Measurements from ENCODE around the gene PSMD3.

The PSMD3 gene

GRCh38 chr17:39937447-39937846, 43.2 kb upstream of the PSMD3 start:
- H3K36me3 ChIP-seq (ENCODE audit: control insufficient read depth in 1 of 2, insufficient read depth in 2 of 2, low read length in 2 of 2) = no peaks in the 10 kb centered on the region
- H3K4me2 ChIP-seq (ENCODE audit: low read length) = no peak overlapping the region
- H3K4me1 ChIP-seq (ENCODE audit: control insufficient read depth in 1 of 2, insufficient read depth in 2 of 2, low read length in 2 of 2) = no peaks in the 10 kb centered on the region
- H2AK5ac ChIP-seq (ENCODE audit: low read length) = no peak overlapping the region
- H2BK12ac ChIP-seq (ENCODE audit: low read length) = no peak overlapping the region
- DNase-seq = no peak
- H4K91ac ChIP-seq (ENCODE audit: low read depth, low read length) = no peak overlapping the region
- no peaks in the 10 kb centered on the region for H3K9me3 ChIP-seq (ENCODE audit: insufficient read depth, low read depth, low read length)
- H3K27me3 ChIP-seq (ENCODE audit: insufficient read depth, low read length) = no peaks in the 10 kb centered on the region
- no peak overlapping the region for H2BK5ac ChIP-seq (ENCODE audit: low read depth, low read length, poor library complexity)
- no peak overlapping the region for H3K18ac ChIP-seq (ENCODE audit: low read length)
- no peak overlapping the region for H3K9ac ChIP-seq (ENCODE audit: low read length)
- no peak overlapping the region for H2BK120ac ChIP-seq (ENCODE audit: insufficient read depth, low read length, poor library complexity)
- H3K23ac ChIP-seq (ENCODE audit: low read length) = no peak overlapping the region
- no peaks in the 10 kb centered on the region for H3K79me2 ChIP-seq (ENCODE audit: control insufficient read depth, insufficient read depth, low read length, poor library complexity)
- H3K4ac ChIP-seq (ENCODE audit: low read depth, low read length) = no peak overlapping the region
- WGBS (ENCODE audit: extremely low coverage, insufficient coverage, insufficient read length) = no CpG with 5 or more reads among the region's 3 CpGs
- no peaks in the 10 kb centered on the region for H3K79me1 ChIP-seq (ENCODE audit: low read length)
- H4K12ac ChIP-seq (ENCODE audit: low read depth, low read length) = no peak overlapping the region
- no peak overlapping the region for H3K14ac ChIP-seq (ENCODE audit: low read length)
- no peak overlapping the region for H3K4me3 ChIP-seq (ENCODE audit: low read depth, low read length)
- no peak overlapping the region for H4K8ac ChIP-seq (ENCODE audit: low read depth, low read length)
- no peak overlapping the region for H2AFZ ChIP-seq (ENCODE audit: insufficient read depth, low read length, poor library complexity)
- H3K27ac ChIP-seq (ENCODE audit: low read depth, low read length) = no peak overlapping the region

- Histone ChIP-seq H2AFZ (ENCODE audit: insufficient read depth, low read length, poor library complexity) (no peak overlapping the region), H3K9me3 (ENCODE audit: insufficient read depth, low read depth, low read length) (peaks cover 3% of the 10 kb centered on the region), H4K12ac (ENCODE audit: low read depth, low read length) (no peak overlapping the region), H3K18ac (ENCODE audit: low read length) (no peak overlapping the region), H3K4me3 (ENCODE audit: low read depth, low read length) (no peak overlapping the region), H4K91ac (ENCODE audit: low read depth, low read length) (no peak overlapping the region), H3K79me2 (ENCODE audit: control insufficient read depth, insufficient read depth, low read length, poor library complexity) (no peaks in the 10 kb centered on the region), H3K27me3 (ENCODE audit: insufficient read depth, low read length) (no peaks in the 10 kb centered on the region), H2BK12ac (ENCODE audit: low read length) (no peak overlapping the region), H3K4ac (ENCODE audit: low read depth, low read length) (no peak overlapping the region), H2BK5ac (ENCODE audit: low read depth, low read length, poor library complexity) (no peak overlapping the region), H3K9ac (ENCODE audit: low read length) (no peak overlapping the region), H3K27ac (ENCODE audit: low read depth, low read length) (no peak overlapping the region), H3K79me1 (ENCODE audit: low read length) (no peaks in the 10 kb centered on the region), H3K23ac (ENCODE audit: low read length) (no peak overlapping the region), H3K14ac (ENCODE audit: low read length) (no peak overlapping the region), H2AK5ac (ENCODE audit: low read length) (no peak overlapping the region), H3K36me3 (ENCODE audit: control insufficient read depth in 1 of 2, insufficient read depth in 2 of 2, low read length in 2 of 2) (no peaks in the 10 kb centered on the region), H4K8ac (ENCODE audit: low read depth, low read length) (no peak overlapping the region), H3K4me1 (ENCODE audit: control insufficient read depth in 1 of 2, insufficient read depth in 2 of 2, low read length in 2 of 2) (no peaks in the 10 kb centered on the region), H2BK120ac (ENCODE audit: insufficient read depth, low read length, poor library complexity) (no peak overlapping the region), H3K4me2 (ENCODE audit: low read length) (no peak overlapping the region)
- DNase-seq = no peak
- WGBS (ENCODE audit: extremely low coverage, insufficient coverage, insufficient read length) = no CpG with 5 or more reads among the region's 8 CpGs
Observed at GRCh38 chr17:39938140-39938869, 42.3 kb upstream of the PSMD3 start.

DNA sequence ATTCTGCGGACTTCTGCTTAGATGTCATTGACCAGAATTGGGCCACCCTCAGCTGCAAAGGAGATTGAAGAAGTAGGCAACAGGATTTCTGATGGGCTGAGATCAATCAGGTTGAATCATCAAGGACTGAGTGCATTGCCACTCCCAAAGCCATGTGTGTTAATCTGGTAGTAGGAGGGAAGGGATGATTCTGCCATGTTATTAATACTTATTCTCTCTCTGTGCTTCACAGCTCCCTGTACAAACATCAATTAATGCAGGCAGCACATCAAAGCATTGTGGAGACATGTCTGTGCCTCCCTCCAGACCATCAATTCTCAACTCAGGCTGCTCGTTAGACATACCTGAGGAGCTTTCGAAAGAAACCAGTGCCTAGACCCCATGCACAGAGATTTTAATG, 41.5 kb upstream of the PSMD3 start:
- Histone ChIP-seq H2BK120ac (ENCODE audit: insufficient read depth, low read length, poor library complexity) (no peak overlapping the region), H3K23ac (ENCODE audit: low read length) (no peak overlapping the region), H3K18ac (ENCODE audit: low read length) (no peak overlapping the region), H3K14ac (ENCODE audit: low read length) (no peak overlapping the region), H3K79me2 (ENCODE audit: control insufficient read depth, insufficient read depth, low read length, poor library complexity) (no peaks in the 10 kb centered on the region), H3K9ac (ENCODE audit: low read length) (no peak overlapping the region), H3K36me3 (ENCODE audit: control insufficient read depth in 1 of 2, insufficient read depth in 2 of 2, low read length in 2 of 2) (no peaks in the 10 kb centered on the region), H3K79me1 (ENCODE audit: low read length) (no peaks in the 10 kb centered on the region), H3K27ac (ENCODE audit: low read depth, low read length) (no peak overlapping the region), H4K8ac (ENCODE audit: low read depth, low read length) (no peak overlapping the region), H3K4me3 (ENCODE audit: low read depth, low read length) (no peak overlapping the region), H4K91ac (ENCODE audit: low read depth, low read length) (no peak overlapping the region), H3K4me2 (ENCODE audit: low read length) (no peak overlapping the region), H3K27me3 (ENCODE audit: insufficient read depth, low read length) (no peaks in the 10 kb centered on the region), H4K12ac (ENCODE audit: low read depth, low read length) (no peak overlapping the region), H2AK5ac (ENCODE audit: low read length) (no peak overlapping the region), H2BK5ac (ENCODE audit: low read depth, low read length, poor library complexity) (no peak overlapping the region), H3K4me1 (ENCODE audit: control insufficient read depth in 1 of 2, insufficient read depth in 2 of 2, low read length in 2 of 2) (no peaks in the 10 kb centered on the region), H2BK12ac (ENCODE audit: low read length) (no peak overlapping the region), H3K9me3 (ENCODE audit: insufficient read depth, low read depth, low read length) (peaks cover 3% of the 10 kb centered on the region), H3K4ac (ENCODE audit: low read depth, low read length) (no peak overlapping the region), H2AFZ (ENCODE audit: insufficient read depth, low read length, poor library complexity) (no peak overlapping the region)
- DNase-seq = no peak
- WGBS (ENCODE audit: extremely low coverage, insufficient coverage, insufficient read length) = no CpG with 5 or more reads among the region's 3 CpGs

DNA sequence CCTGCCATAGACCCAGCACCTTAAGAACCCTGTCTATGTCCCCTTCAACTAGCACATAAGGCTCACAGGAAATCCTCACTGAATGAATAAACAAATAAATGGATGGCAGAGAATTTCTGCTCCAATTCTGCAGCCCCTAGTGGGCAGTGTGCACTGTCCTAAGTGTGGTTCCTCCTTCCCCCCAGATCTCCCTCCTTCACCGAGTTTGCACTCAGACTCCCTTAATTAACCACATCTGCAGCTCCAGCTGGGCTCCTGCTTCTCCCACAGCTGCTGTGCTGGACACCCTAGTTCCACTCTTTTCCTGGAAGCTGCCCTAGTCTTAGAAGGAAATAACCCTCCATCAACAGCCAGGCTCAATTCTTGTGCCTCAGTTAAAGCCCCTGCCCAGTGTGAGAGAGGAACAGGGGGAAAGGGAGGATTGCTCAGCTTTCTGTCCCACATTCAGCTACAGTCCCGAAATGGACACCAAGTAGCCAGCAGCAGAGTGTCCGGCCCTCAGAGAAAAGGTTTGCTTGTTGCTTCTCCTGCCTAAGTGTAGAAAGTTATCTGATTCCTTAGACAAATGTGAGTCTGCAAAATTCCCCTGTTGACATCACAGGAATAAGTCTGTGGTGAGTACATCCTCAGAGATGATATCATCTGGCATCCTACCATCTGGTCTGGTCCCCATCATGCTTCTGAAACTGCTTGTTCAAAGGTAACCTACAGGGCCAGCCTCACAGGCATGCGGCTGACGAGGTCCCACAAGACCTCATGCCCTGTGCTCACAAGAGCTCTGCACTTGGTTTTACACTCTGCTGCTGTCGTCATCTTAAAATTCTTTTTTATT, 40.8 kb upstream of the PSMD3 start:
- Histone ChIP-seq H2BK5ac (ENCODE audit: low read depth, low read length, poor library complexity) (no peak overlapping the region), H2AK5ac (ENCODE audit: low read length) (no peak overlapping the region), H3K14ac (ENCODE audit: low read length) (no peak overlapping the region), H4K12ac (ENCODE audit: low read depth, low read length) (no peak overlapping the region), H3K23ac (ENCODE audit: low read length) (no peak overlapping the region), H3K27ac (ENCODE audit: low read depth, low read length) (no peak overlapping the region), H4K8ac (ENCODE audit: low read depth, low read length) (no peak overlapping the region), H2AFZ (ENCODE audit: insufficient read depth, low read length, poor library complexity) (no peak overlapping the region), H2BK120ac (ENCODE audit: insufficient read depth, low read length, poor library complexity) (no peak overlapping the region), H3K4me2 (ENCODE audit: low read length) (no peak overlapping the region), H3K9ac (ENCODE audit: low read length) (no peak overlapping the region), H3K27me3 (ENCODE audit: insufficient read depth, low read length) (no peaks in the 10 kb centered on the region), H3K79me1 (ENCODE audit: low read length) (no peaks in the 10 kb centered on the region), H3K79me2 (ENCODE audit: control insufficient read depth, insufficient read depth, low read length, poor library complexity) (no peaks in the 10 kb centered on the region), H3K4me3 (ENCODE audit: low read depth, low read length) (no peak overlapping the region), H3K9me3 (ENCODE audit: insufficient read depth, low read depth, low read length) (peaks cover 3% of the 10 kb centered on the region), H2BK12ac (ENCODE audit: low read length) (no peak overlapping the region), H3K18ac (ENCODE audit: low read length) (no peak overlapping the region), H4K91ac (ENCODE audit: low read depth, low read length) (no peak overlapping the region), H3K4me1 (ENCODE audit: control insufficient read depth in 1 of 2, insufficient read depth in 2 of 2, low read length in 2 of 2) (no peaks in the 10 kb centered on the region), H3K36me3 (ENCODE audit: control insufficient read depth in 1 of 2, insufficient read depth in 2 of 2, low read length in 2 of 2) (no peaks in the 10 kb centered on the region), H3K4ac (ENCODE audit: low read depth, low read length) (no peak overlapping the region)
- peak in 1 of 2 donors; percentile 9 for DNase-seq
- WGBS (ENCODE audit: extremely low coverage, insufficient coverage, insufficient read length) = no CpG with 5 or more reads among the region's 6 CpGs

Data from trophoblast cell (in vitro differentiated cells and primary cell).